HUES64 (cell line): ENCODE results near the gene GNAT1.

Source experiments
- H3K27ac ChIP-seq: 2 replicates; pipeline ENCODE4 v1.7.0; 2013; ENCODE audit warnings: low read depth, low read length, inconsistent platforms
- H3K27me3 ChIP-seq: 2 replicates; pipeline ENCODE4 v1.6.1; 2013; ENCODE audit warnings: mild to moderate bottlenecking, low read length; ENCODE audit not compliant: insufficient read depth
- H3K36me3 ChIP-seq: 2 replicates; pipeline ENCODE4 v1.6.1; 2013; ENCODE audit warnings: mild to moderate bottlenecking, low read length; ENCODE audit not compliant: insufficient read depth
- H3K4me1 ChIP-seq: 2 replicates; pipeline ENCODE4 v1.6.1; 2013; ENCODE audit warnings: mild to moderate bottlenecking, low read length, moderate library complexity; ENCODE audit not compliant: insufficient read depth
- H3K4me3 ChIP-seq: 2 replicates; pipeline ENCODE4 v1.5.1; 2013; ENCODE audit warnings: mild to moderate bottlenecking, low read length, moderate library complexity
- H3K9ac ChIP-seq: 2 replicates; pipeline ENCODE4 v1.6.1; 2013; ENCODE audit warnings: mild to moderate bottlenecking, low read depth, low read length
- H3K9me3 ChIP-seq: 2 replicates; pipeline ENCODE4 v1.6.1; 2013; ENCODE audit warnings: low read depth, low read length; ENCODE audit not compliant: insufficient read depth
- WGBS: fragments of 150-250, 120-280 bp; methylation state at CpG from one replicate; pipeline ENCODE4 v1.1.7; 2013; ENCODE audit warnings: missing lambda C conversion rate; 5-methylcytosine and 5-hydroxymethylcytosine counted together

The GNAT1 gene

GRCh38 chr3:50213373-50213772, 22.0 kb downstream of the GNAT1 start:
- no peaks in the 10 kb centered on the region for H3K9me3 ChIP-seq
- H3K36me3 ChIP-seq = no peaks in the 10 kb centered on the region
- no peak overlapping the region for H3K27ac ChIP-seq
- no peaks in the 10 kb centered on the region for H3K27me3 ChIP-seq
- no peak overlapping the region for H3K9ac ChIP-seq
- no peak overlapping the region for H3K4me3 ChIP-seq
- WGBS = 96% methylated on average over 12 of the region's 12 CpGs
- no peaks in the 10 kb centered on the region; the same call in 1 of the 2 replicates for H3K4me1 ChIP-seq

GRCh38 chr3:50214824-50215223, 23.4 kb downstream of the GNAT1 start:
- 89% methylated on average over 10 of the region's 10 CpGs for WGBS
- H3K9me3 ChIP-seq = no peaks in the 10 kb centered on the region
- H3K4me3 ChIP-seq = no peak overlapping the region
- H3K9ac ChIP-seq = no peak overlapping the region
- H3K4me1 ChIP-seq = no peaks in the 10 kb centered on the region; the same call in 1 of the 2 replicates
- no peak overlapping the region for H3K27ac ChIP-seq
- H3K36me3 ChIP-seq = no peaks in the 10 kb centered on the region
- no peaks in the 10 kb centered on the region for H3K27me3 ChIP-seq

GRCh38 chr3:50215529-50215928, 24.1 kb downstream of the GNAT1 start:
- 90% methylated on average over 6 of the region's 9 CpGs for WGBS
- H3K27ac ChIP-seq = no peak overlapping the region
- H3K9ac ChIP-seq = no peak overlapping the region
- H3K36me3 ChIP-seq = no peaks in the 10 kb centered on the region
- no peaks in the 10 kb centered on the region for H3K27me3 ChIP-seq
- no peak overlapping the region for H3K4me3 ChIP-seq
- H3K4me1 ChIP-seq = no peaks in the 10 kb centered on the region; the same call in 1 of the 2 replicates
- H3K9me3 ChIP-seq = no peaks in the 10 kb centered on the region

GRCh38 chr3:50217681-50218080, 26.3 kb downstream of the GNAT1 start:
- no peaks in the 10 kb centered on the region for H3K36me3 ChIP-seq
- H3K4me3 ChIP-seq = no peak overlapping the region
- 87% methylated on average over 10 of the region's 10 CpGs for WGBS
- H3K9me3 ChIP-seq = no peaks in the 10 kb centered on the region
- no peak overlapping the region for H3K9ac ChIP-seq
- H3K4me1 ChIP-seq = no peaks in the 10 kb centered on the region
- H3K27me3 ChIP-seq = no peaks in the 10 kb centered on the region
- H3K27ac ChIP-seq = no peak overlapping the region

DNA sequence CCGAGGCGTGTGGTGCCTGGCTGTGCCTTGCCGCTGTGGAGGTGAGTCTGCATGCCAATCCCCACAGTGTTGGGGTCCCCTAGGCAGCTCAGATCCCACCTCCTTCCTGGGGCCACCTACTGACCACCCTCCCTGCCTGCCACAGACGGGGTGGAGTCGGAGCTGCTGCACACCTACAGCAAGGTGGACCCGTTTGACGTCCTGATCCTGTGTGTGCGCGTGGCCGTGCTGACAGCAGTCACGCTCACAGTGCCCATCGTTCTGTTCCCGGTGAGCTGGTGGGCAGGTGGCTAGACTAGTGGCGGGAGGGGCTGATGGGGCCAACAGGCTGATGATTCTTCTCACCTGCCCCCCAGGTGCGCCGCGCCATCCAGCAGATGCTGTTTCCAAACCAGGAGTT, 27.0 kb downstream of the GNAT1 start:
- Histone ChIP-seq H3K36me3 (no peaks in the 10 kb centered on the region), H3K27ac (no peak overlapping the region), H3K27me3 (no peaks in the 10 kb centered on the region), H3K4me3 (no peak overlapping the region), H3K4me1 (no peaks in the 10 kb centered on the region), H3K9ac (no peak overlapping the region), H3K9me3 (no peaks in the 10 kb centered on the region)
- 94% methylated on average over 17 of the region's 17 CpGs for WGBS

DNA sequence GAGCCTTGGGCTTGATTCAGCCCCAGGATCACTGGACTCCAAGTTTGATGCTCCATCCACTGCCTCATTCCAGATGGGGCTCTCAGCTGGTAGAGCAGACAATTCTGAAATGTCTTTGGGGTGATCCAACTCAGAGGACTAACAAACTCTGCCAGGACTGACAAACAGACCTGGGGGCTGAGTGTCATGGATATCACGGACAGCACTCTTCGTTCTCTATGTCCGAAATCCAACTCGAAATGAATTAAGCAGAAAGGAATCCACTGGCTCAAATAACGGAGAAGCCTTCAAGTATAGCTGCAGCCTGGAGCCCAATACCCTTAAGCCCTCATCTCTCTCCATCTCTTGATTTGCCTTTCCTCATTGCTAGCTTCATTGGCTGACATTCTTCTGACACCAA, 27.9 kb downstream of the GNAT1 start:
- Histone ChIP-seq H3K36me3 (no peaks in the 10 kb centered on the region), H3K9ac (no peak overlapping the region), H3K4me3 (no peak overlapping the region), H3K27me3 (no peaks in the 10 kb centered on the region), H3K4me1 (no peaks in the 10 kb centered on the region), H3K27ac (no peak overlapping the region), H3K9me3 (no peaks in the 10 kb centered on the region)
- WGBS = 90% methylated on average over 5 of the region's 5 CpGs

DNA sequence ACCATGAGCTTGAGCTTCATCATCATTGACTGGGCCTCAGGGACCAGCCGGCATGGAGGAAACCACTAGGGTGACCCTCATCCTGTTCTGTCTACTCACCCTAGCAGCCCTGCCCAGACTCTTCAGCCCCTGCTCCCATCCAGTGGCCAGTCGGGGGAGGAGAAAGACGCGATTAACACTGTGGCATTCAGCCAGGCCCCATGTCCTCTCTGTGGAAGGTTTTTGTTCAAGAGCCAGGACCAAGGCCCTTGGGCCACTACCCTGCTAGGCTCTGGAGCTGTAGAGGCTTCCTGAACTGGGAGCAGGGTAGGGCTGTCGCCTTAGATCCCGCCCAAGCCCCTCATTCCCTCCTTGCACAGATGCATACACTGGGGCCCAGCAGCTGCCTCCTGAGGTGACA, 28.7 kb downstream of the GNAT1 start:
- Histone ChIP-seq H3K27me3 (no peaks in the 10 kb centered on the region), H3K9me3 (no peaks in the 10 kb centered on the region), H3K9ac (no peak overlapping the region), H3K4me1 (no peaks in the 10 kb centered on the region), H3K27ac (no peak overlapping the region), H3K4me3 (no peak overlapping the region), H3K36me3 (no peaks in the 10 kb centered on the region)
- WGBS = 87% methylated on average over 6 of the region's 6 CpGs

DNA sequence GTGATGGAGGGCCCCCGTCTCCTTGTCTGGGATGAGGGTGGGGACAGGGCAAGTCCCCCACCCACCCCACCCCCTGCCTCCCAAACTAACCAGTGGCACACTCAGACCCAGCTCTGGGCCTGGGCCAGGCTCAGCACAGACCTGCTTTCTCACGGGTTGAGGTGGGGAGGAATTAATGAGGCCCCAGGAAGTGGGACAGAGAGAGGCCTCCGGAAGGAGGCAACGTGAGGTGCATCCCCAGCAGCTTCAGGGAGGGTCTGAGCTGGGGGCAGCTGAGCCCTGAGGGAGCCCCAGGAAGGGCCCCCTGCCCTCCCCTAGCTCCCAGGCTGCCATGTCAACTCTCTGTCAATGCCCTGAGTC, 29.6 kb downstream of the GNAT1 start:
- no peaks in the 10 kb centered on the region for H3K27me3 ChIP-seq
- H3K36me3 ChIP-seq = no peaks in the 10 kb centered on the region
- no peaks in the 10 kb centered on the region for H3K4me1 ChIP-seq
- no peak overlapping the region for H3K27ac ChIP-seq
- 89% methylated on average over 3 of the region's 4 CpGs for WGBS
- no peaks in the 10 kb centered on the region for H3K9me3 ChIP-seq
- no peak overlapping the region for H3K9ac ChIP-seq
- no peak overlapping the region for H3K4me3 ChIP-seq

GRCh38 chr3:50221411-50222168, 30.2 kb downstream of the GNAT1 start:
- H3K9ac ChIP-seq = no peak overlapping the region
- no peaks in the 10 kb centered on the region for H3K4me1 ChIP-seq
- H3K36me3 ChIP-seq = no peaks in the 10 kb centered on the region
- no peaks in the 10 kb centered on the region for H3K9me3 ChIP-seq
- H3K27ac ChIP-seq = no peak overlapping the region
- 75% methylated on average over 12 of the region's 12 CpGs for WGBS
- H3K4me3 ChIP-seq = no peak overlapping the region
- peaks cover 3% of the 10 kb centered on the region; the same call in 1 of the 2 replicates for H3K27me3 ChIP-seq

GRCh38 chr3:50222169-50222528, 30.7 kb downstream of the GNAT1 start:
- no peaks in the 10 kb centered on the region for H3K36me3 ChIP-seq
- no peak overlapping the region for H3K9ac ChIP-seq
- WGBS = 87% methylated on average over 1 of the region's 1 CpG

DNA sequence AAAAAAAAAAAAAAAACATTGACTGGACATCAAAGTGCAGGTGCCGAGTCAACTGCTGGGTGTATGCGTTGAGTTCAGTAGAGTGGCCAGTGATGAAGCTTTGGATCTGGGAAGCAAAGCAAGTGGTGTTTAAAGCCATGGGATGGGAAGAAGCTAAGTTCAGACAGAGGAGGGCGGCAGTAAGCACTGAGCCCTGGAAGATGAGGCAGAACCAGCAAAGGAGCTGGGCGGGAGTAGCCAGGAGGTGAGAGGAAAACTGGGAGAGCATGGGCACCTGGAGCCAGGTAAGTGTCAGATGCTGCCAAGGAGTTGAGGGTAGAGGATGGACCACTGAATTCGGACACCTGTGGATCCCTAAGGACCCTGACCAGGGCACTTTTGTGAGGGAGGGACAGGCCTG, 33.2 kb downstream of the GNAT1 start:
- 71% methylated on average over 5 of the region's 5 CpGs for WGBS
- Histone ChIP-seq H3K4me1 (peaks cover 12% of the 10 kb centered on the region), H3K4me3 (no peak overlapping the region), H3K9me3 (no peaks in the 10 kb centered on the region), H3K27me3 (peaks cover 9% of the 10 kb centered on the region), H3K36me3 (no peaks in the 10 kb centered on the region), H3K9ac (no peak overlapping the region), H3K27ac (no peak overlapping the region)

More at GRCh38 chr3:50222169-50222528, 30.7 kb downstream of the GNAT1 start:
- Histone ChIP-seq H3K4me1 (no peaks in the 10 kb centered on the region), H3K9me3 (no peaks in the 10 kb centered on the region), H3K27me3 (peaks cover 9% of the 10 kb centered on the region), H3K27ac (no peak overlapping the region), H3K4me3 (no peak overlapping the region)
